SK-N-SH treated with all-trans-retinoic acid at 6 μM for 48 hours (cell line): ENCODE data around the gene EAPP.

ENCODE experiments used
- ATAC-seq: fragments of 200-7000 bp; cut with Tn5 transposase; 3 replicates; pipeline ENCODE4 v1.9.1; 2020; ENCODE audit warnings: mild to moderate bottlenecking, moderate library complexity
- ARNTL ChIP-seq: fragments of 450-650 bp; formaldehyde crosslinking; IDR thresholded peaks from 2 replicates; pipeline ENCODE4 v1.5.0; 2020; ENCODE audit warnings: low read depth, mild to moderate bottlenecking, moderate library complexity, borderline replicate concordance
- CREB5 ChIP-seq: fragments of 250-450 bp; sonication (Bioruptor Pico); IDR thresholded peaks from 2 replicates; pipeline ENCODE4 v1.5.1; 2020; ENCODE audit warnings: low read depth, mild to moderate bottlenecking, moderate library complexity
- CSDC2 ChIP-seq: fragments of 250-450 bp; sonication (Bioruptor Pico); IDR thresholded peaks from 2 replicates; pipeline ENCODE4 v1.5.0; 2020; ENCODE audit warnings: mild to moderate bottlenecking, moderate library complexity
- CSRNP3 ChIP-seq: fragments of 250-450 bp; sonication (Bioruptor Pico); IDR thresholded peaks from 2 replicates; pipeline ENCODE4 v1.5.1; 2021; ENCODE audit warnings: mild to moderate bottlenecking, moderate library complexity
- ESRRG ChIP-seq: fragments of 250-450 bp; sonication (Bioruptor Pico); IDR thresholded peaks from 2 replicates; pipeline ENCODE4 v1.6.1; 2021; ENCODE audit warnings: mild to moderate bottlenecking
- GLIS3 ChIP-seq: fragments of 250-450 bp; sonication (Bioruptor Pico); IDR thresholded peaks from 2 replicates; pipeline ENCODE4 v1.5.0; 2020; ENCODE audit warnings: mild to moderate bottlenecking, moderate library complexity
- OSR1 ChIP-seq: fragments of 250-450 bp; sonication (Bioruptor Pico); IDR thresholded peaks from 2 replicates; pipeline ENCODE4 v1.8.0; 2022; ENCODE audit warnings: moderate library complexity, mild to moderate bottlenecking, inconsistent platforms
- PATZ1 ChIP-seq: fragments of 250-450 bp; sonication (Bioruptor Pico); IDR thresholded peaks from 2 replicates; pipeline ENCODE4 v1.8.0; 2020; ENCODE audit warnings: mild to moderate bottlenecking, moderate library complexity, borderline replicate concordance
- POU6F1 ChIP-seq: fragments of 250-450 bp; sonication (Bioruptor Pico); IDR thresholded peaks from 2 replicates; pipeline ENCODE4 v1.8.0; 2021; ENCODE audit warnings: low read depth, mild to moderate bottlenecking, moderate library complexity, borderline replicate concordance
- PPARA ChIP-seq: fragments of 250-450 bp; sonication (Bioruptor Pico); IDR thresholded peaks from 2 replicates; pipeline ENCODE4 v1.5.0; 2020; ENCODE audit warnings: mild to moderate bottlenecking, borderline replicate concordance
- TCF4 ChIP-seq: fragments of 250-450 bp; sonication (Bioruptor Pico); IDR thresholded peaks from 2 replicates; pipeline ENCODE4 v1.8.0; 2021; ENCODE audit warnings: mild to moderate bottlenecking, moderate library complexity, borderline replicate concordance
- TOX ChIP-seq: fragments of 250-450 bp; sonication (Bioruptor Pico); IDR thresholded peaks from 2 replicates; pipeline ENCODE4 v1.8.0; 2021; ENCODE audit warnings: mild to moderate bottlenecking, moderate library complexity, borderline replicate concordance
- TSHZ2 ChIP-seq: fragments of 250-450 bp; sonication (Bioruptor Pico); IDR thresholded peaks from 2 replicates; pipeline ENCODE4 v1.5.0; 2020; ENCODE audit warnings: mild to moderate bottlenecking, moderate library complexity
- ZC3H10 ChIP-seq: fragments of 250-450 bp; sonication (Bioruptor Pico); IDR thresholded peaks from 2 replicates; pipeline ENCODE4 v1.5.1; 2021; ENCODE audit warnings: mild to moderate bottlenecking, moderate library complexity
- ZFP3 ChIP-seq: fragments of 250-450 bp; sonication (Bioruptor Pico); IDR thresholded peaks from 2 replicates; pipeline ENCODE4 v1.5.0; 2020; ENCODE audit warnings: mild to moderate bottlenecking, moderate library complexity
- ZFP30 ChIP-seq: fragments of 450-650 bp; formaldehyde crosslinking; IDR thresholded peaks from 2 replicates; pipeline ENCODE4 v1.5.0; 2022; ENCODE audit warnings: mild to moderate bottlenecking, moderate library complexity
- ZNF565 ChIP-seq: fragments of 450-650 bp; formaldehyde crosslinking; conservative IDR thresholded peaks from 2 replicates; pipeline ENCODE4 v1.5.0; 2020; ENCODE audit warnings: low read depth, mild to moderate bottlenecking, moderate library complexity
- ZNF70 ChIP-seq: fragments of 450-650 bp; formaldehyde crosslinking; IDR thresholded peaks from 2 replicates; pipeline ENCODE4 v1.5.0; 2020; ENCODE audit warnings: mild to moderate bottlenecking, moderate library complexity
- ZNF8 ChIP-seq: fragments of 450-650 bp; formaldehyde crosslinking; IDR thresholded peaks from 2 replicates; pipeline ENCODE4 v1.5.0; 2020; ENCODE audit warnings: mild to moderate bottlenecking, moderate library complexity

Gene EAPP

GRCh38 chr14:34539407-34540180, at the start of gene EAPP:
EAPP (minus strand) TSS chr14:34539701; CDS start chr14:34539628, 73 bp downstream.
- ATAC-seq: peak; percentile 99

More at GRCh38 chr14:34539407-34540180, at the start of gene EAPP:
- TF ChIP-seq TOX (CRISPR knock-in tag) (no peak), ARNTL (CRISPR knock-in tag) (no peak), CSRNP3 (CRISPR knock-in tag) (no peak), ZNF70 (CRISPR knock-in tag) (no peak), CREB5 (CRISPR knock-in tag) (no peak), GLIS3 (CRISPR knock-in tag) (no peak), ZNF8 (CRISPR knock-in tag) (no peak), OSR1 (CRISPR knock-in tag) (no peak), ESRRG (CRISPR knock-in tag) (no peak), TCF4 (no peak), ZNF565 (CRISPR knock-in tag) (no peak), PPARA (no peak), CSDC2 (no peak), POU6F1 (no peak), ZC3H10 (CRISPR knock-in tag) (no peak), PATZ1 (CRISPR knock-in tag) (no peak), ZFP30 (CRISPR knock-in tag) (no peak), TSHZ2 (CRISPR knock-in tag) (no peak), ZFP3 (CRISPR knock-in tag) (no peak)
